Activated T-cell treated with anti-CD3 and anti-CD28 coated beads, Interleukin-2, amount 50 U/mL, for 4 hours (primary cell): ENCODE results near the gene TBX5. TPM values are rescaled to one million over a fixed set of nuclear protein-coding genes. Genes with fewer than 3 reads are reported as not detected.

Experiments used
- ATAC-seq, 2 donors: fragments of 200-7000 bp; cut with Tn5 transposase; one replicate each; pipeline ENCODE4 v1.10.0; 2021
- DNase-seq: peaks from one replicate; pipeline ENCODE4 v3.0.0-alpha.2; 2020
- H3K27me3 Mint-ChIP-seq: one replicate; pipeline ENCODE4 v1.8.0; 2021; ENCODE audit warnings: low read depth, mixed read lengths
- H3K36me3 Mint-ChIP-seq: one replicate; pipeline ENCODE4 v1.8.0; 2022; ENCODE audit warnings: mixed read lengths; ENCODE audit not compliant: insufficient read depth
- H3K4me1 Mint-ChIP-seq: one replicate; pipeline ENCODE4 v1.8.0; 2021; ENCODE audit warnings: low read depth, mixed read lengths
- H3K4me3 Mint-ChIP-seq: one replicate; pipeline ENCODE4 v1.8.0; 2021; ENCODE audit warnings: mild to moderate bottlenecking, moderate library complexity, mixed read lengths
- H3K9me3 Mint-ChIP-seq: one replicate; pipeline ENCODE4 v1.8.0; 2021; ENCODE audit warnings: mixed read lengths
- total RNA-seq, 3 donors: library from RNA; stranded (reverse); gene quantifications; one replicate each; pipeline ENCODE4 v1.2.1, GENCODE V29; 2021

The TBX5 gene
- total RNA-seq, 3 donors from 2014 or later: not detected

DNA sequence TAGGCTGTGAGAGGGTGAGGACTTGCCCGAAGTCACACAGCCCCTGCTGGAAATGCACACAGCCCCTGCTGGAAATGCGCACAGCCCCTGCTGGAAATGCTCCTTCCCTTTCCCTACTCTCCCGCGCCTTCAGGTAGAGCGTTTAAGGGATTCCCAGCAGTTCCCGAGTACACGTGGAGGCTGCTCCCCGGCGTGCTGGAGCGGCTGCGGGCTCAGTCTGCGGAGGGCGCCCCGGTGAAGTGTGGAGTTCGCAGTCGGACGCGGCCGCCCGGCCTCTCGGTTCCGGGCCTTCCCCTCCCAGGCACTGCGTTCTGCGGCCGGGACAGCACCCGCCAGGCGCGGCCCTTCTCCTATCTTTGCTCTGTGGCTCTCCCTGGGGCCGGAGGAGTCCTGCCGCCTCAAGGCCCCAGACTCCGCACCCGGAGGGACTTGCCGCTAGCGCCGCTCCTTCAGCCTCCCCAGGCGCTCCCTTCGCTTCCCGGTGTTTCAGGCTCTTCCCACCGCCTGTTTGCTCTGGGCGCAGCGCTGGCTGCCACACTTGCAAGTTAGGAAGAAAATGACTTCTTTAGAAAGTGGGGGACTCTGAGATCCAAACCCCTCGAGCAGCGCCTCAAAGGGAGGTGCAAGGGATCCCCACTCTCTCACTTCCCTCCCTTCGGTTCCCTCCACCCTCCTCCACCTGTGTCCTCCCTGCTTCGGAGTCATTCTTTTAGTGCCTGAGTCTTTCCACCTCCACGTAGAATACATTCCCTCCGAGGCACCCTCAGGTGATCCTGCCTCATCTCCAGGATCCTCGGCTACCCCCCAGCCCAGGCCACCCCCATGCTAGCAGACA is 8.3 kb upstream of the TBX5 start:
- peaks cover 77% of the 10 kb centered on the region for H3K27me3 Mint-ChIP-seq
- ATAC-seq (no peak), DNase-seq (no peak)
- no peaks in the 10 kb centered on the region for H3K36me3 Mint-ChIP-seq
- H3K4me3 Mint-ChIP-seq: no peak overlapping the region
- H3K4me1 Mint-ChIP-seq: peaks cover 6% of the 10 kb centered on the region
- H3K9me3 Mint-ChIP-seq: no peaks in the 10 kb centered on the region

DNA sequence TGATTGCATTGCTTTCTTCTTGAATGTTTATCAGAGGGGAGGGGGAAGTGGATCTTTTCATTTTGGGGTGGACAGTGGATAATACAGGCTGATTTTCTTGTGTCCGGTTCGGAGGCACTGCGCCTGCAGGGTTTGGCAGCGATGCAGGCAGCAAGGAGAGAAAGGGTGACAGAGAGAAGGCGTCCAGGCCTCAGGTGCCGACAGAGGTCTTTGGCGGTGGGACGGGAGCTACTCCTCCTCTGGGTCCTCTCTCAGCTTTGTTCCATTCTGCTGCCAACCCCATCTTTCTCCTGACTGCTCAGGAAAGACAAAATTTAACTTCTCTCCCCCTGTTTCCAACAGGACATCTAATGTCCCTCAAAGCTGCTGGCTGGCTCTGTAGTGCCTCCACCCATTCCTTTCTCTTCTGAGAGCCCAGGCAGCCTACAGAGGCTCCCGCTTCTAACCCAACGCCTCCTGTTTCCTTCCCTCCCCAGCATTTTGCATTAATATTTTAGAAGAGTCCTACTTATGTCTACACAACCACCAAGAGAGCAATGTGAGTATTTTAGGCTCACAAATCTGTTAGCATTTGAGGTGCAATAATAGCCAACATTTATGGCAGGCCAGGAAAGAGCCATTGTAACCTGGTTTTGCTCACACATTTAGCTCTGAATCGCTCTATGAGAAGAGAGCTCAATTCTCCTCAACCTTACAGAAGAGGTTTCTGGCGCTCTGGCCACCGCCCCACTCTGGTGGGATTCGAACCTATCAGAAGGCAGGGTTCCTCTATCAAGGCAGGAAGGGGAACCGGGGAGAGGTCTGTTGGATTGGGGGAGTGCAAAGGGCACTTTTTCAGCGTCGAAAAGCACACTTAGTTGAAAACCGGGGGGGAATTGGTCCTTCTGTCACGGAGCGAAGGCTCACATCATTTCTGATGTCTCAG is 7.1 kb upstream of the TBX5 start:
- Mint-ChIP-seq H3K36me3 (no peaks in the 10 kb centered on the region), H3K4me1 (peaks cover 7% of the 10 kb centered on the region), H3K4me3 (no peak overlapping the region), H3K27me3 (peaks cover 83% of the 10 kb centered on the region), H3K9me3 (no peaks in the 10 kb centered on the region)
- ATAC-seq (no peak), DNase-seq (no peak)

DNA sequence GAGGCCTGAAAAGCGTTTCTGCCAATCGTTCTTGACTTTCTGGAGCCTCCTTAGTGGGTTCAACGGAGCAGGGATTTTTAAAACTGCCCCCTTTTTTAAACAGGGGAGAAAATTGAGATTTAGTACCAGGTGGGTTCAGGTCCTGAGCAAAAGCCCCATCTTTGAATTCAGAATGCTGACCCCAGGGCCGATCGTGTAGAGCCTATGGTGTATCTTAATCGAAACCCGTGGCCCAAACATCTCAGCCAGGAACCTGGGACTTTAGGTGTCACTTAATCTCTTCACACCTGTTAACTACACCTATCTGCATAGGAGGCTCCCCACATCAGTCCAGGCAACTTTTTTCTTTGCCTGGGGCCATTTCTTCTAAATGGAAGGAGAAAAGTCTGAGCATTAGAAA is 6.4 kb upstream of the TBX5 start:
- Mint-ChIP-seq H3K36me3 (no peaks in the 10 kb centered on the region), H3K4me3 (no peak overlapping the region), H3K9me3 (no peaks in the 10 kb centered on the region), H3K27me3 (peaks cover 88% of the 10 kb centered on the region), H3K4me1 (peaks cover 7% of the 10 kb centered on the region)
- no peak for ATAC-seq
- DNase-seq: no peak

DNA sequence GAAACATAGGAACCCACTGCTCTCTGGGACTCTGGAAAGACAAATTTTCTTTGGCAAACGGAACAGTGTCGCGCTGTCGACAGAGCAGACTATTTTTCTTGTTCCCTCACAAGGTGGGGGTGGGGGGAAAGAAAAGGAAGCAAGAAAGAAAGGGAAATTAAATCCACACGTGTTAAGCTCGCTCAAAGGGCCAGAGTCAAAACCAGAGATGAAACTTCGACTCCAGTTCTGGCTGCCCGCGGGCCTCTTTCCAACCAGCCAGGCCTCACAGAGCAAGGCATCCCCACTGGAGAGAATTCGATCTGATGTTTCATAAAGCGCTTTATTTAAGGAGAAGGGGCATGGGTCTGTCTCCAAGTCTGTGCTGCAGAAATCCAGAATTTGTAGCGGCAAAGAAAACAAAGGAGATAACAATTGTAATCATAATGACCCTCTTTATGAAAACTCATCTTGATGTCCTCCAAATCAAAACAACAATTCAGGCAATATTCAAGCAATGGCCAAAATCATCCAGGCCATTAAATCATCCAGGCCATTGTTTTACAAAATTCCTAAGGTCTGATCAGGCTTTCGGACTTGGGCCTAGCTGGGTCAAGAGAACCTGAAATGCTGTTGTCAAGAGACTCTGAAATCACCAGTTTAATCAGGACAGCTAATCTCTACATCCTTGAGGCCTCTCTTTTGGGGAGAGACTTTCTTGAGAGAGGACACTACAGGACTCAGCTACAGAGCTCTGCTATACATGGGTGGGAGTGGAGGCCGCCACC is 5.3 kb upstream of the TBX5 start:
- Mint-ChIP-seq H3K27me3 (peaks cover 90% of the 10 kb centered on the region), H3K4me3 (no peak overlapping the region), H3K9me3 (no peaks in the 10 kb centered on the region), H3K36me3 (no peaks in the 10 kb centered on the region), H3K4me1 (peaks cover 7% of the 10 kb centered on the region)
- ATAC-seq (no peak), DNase-seq (no peak)

DNA sequence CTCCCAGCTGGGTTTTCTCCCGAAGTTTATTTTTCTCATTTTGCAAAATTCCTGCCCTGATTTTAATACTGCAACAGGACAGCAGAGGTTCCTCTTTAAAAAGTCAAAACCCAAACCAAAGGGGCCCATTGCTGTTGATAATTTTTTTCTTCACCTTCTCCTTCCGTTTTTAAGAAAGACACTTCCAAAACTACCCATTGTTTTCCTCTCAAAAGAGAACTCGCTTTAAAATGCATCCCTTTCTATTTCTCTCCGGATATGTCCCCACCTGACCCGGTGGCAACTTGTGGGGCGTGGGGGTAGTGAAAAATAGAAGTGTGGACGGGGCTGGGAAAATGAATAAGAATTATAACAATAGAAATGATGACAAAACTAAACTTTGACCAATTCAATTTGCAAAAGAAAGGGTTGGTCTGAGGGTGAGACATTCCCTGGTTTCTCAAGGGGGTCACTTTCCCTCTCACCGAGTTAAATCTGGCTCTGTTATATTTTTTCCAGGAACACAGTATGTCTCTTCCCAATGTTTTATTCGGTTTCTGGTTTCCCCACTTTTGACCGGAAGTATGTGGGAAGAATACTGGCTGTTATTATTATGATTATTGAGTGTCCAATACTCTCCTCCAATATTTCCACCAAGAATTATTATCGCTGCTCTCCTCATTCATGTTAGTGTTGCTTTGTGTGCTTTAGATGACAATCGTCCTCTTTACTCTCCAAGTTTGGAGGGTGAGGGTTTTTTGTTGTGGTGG is 4.1 kb upstream of the TBX5 start:
- Mint-ChIP-seq H3K36me3 (no peaks in the 10 kb centered on the region), H3K27me3 (peaks cover 90% of the 10 kb centered on the region), H3K9me3 (no peaks in the 10 kb centered on the region), H3K4me3 (no peak overlapping the region), H3K4me1 (peaks cover 7% of the 10 kb centered on the region)
- DNase-seq (no peak), ATAC-seq (no peak)

DNA sequence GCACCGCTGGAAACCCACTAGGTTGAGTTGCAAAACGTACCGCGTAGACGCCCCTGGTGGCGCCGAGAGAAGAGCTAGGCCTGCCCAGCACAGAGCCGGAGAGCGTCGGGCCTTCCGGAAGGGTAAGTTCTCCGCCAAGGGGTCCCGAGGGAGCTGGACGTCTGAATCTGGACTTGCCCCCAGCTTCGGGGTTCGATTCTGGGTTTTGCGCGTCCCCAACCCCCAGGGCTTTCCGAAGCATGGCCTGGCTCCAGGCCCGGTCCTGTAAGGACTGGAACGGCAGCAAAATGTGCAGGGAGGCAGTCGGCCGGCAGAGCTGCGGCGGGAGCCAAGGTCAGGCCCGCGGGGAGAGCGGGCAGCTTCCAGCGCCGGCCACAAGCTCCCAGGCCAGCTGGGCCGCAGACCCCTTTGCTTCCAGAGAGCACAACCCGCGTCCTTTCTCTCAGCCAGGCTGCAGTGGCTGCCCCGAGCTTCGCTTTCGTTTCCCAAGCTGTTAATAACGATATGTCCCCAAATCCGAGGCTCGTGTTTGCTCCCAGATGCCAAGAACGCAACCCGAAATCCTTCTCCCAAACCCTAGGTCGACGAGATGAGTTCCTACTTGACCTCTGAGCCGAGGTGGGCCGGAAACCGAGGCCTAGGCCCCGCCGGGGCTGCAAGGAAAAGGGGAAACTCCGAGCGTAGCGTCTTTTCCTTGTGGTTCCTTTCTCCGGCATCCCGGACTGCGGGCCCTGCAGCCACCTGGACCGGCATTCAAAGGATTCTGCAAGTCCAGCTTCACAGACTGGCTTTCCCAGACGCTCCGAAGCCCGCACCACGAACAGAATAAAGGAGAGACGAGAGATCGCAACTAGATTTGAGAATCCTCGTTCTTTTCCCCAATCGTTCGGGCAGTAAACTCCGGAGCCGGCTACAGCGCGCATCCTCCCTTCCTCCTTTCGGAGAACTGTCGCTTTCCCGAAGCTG is 3.2 kb upstream of the TBX5 start:
- H3K4me3 Mint-ChIP-seq: no peak overlapping the region

DNA sequence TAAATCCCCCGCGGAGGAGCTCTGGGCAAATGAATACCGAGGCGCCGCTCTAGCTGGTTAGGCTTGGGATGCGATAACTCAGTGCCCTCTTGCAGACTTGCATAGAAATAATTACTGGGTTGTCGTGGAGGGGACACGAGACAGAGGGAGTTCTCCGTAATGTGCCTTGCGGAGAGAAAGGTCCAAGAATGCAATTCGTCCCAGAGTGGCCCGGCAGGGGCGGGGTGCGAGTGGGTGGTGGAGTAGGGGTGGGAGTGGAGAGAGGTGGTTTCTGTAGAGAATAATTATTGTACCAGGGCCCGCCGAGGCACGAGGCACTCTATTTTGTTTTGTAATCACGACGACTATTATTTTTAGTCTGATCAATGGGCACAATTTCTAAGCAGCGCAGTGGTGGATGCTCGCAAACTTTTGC is 2.5 kb upstream of the TBX5 start:
- ATAC-seq (no peak), DNase-seq (no peak)
- Mint-ChIP-seq H3K36me3 (no peaks in the 10 kb centered on the region), H3K4me1 (peaks cover 7% of the 10 kb centered on the region), H3K4me3 (no peak overlapping the region), H3K27me3 (peaks cover 95% of the 10 kb centered on the region), H3K9me3 (no peaks in the 10 kb centered on the region)

More for the DNA sequence above, 3.2 kb upstream of the TBX5 start:
- Mint-ChIP-seq H3K9me3 (no peaks in the 10 kb centered on the region), H3K4me1 (peaks cover 7% of the 10 kb centered on the region), H3K27me3 (peaks cover 90% of the 10 kb centered on the region), H3K36me3 (no peaks in the 10 kb centered on the region)
- ATAC-seq (peak in 1 of 2 donors; percentile 16), DNase-seq (no peak)

DNA sequence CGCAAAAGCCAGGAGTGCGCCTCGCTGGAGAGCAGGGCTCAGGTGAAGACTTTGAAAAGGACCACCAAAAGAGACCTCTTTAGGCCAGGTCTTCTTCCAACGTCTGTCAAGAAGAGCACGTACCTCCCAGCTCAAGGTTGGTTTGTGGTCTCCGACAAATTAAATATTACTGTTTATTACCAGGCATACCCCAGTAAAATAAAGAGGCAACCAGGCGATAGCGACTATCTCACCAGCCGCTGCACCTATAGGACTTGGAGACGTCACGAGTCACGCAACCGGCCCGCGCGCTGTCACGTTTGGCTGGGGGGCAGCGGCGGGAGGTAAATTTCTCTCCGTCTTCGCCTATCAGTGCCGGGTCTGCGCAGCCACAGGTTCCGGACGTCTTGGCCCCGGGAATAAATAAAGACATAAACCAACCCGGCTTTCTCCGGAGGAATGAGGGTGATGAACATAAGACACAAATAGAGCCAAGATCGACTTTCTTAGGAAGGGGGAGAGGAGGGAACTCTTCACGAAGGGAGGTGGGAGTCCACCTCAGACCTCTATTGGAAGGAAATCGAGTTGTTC is 2.0 kb upstream of the TBX5 start:
- ATAC-seq: no peak
- Mint-ChIP-seq H3K4me3 (no peak overlapping the region), H3K36me3 (no peaks in the 10 kb centered on the region), H3K4me1 (peaks cover 7% of the 10 kb centered on the region), H3K9me3 (no peaks in the 10 kb centered on the region), H3K27me3 (peaks cover 94% of the 10 kb centered on the region)
- no peak for DNase-seq

DNA sequence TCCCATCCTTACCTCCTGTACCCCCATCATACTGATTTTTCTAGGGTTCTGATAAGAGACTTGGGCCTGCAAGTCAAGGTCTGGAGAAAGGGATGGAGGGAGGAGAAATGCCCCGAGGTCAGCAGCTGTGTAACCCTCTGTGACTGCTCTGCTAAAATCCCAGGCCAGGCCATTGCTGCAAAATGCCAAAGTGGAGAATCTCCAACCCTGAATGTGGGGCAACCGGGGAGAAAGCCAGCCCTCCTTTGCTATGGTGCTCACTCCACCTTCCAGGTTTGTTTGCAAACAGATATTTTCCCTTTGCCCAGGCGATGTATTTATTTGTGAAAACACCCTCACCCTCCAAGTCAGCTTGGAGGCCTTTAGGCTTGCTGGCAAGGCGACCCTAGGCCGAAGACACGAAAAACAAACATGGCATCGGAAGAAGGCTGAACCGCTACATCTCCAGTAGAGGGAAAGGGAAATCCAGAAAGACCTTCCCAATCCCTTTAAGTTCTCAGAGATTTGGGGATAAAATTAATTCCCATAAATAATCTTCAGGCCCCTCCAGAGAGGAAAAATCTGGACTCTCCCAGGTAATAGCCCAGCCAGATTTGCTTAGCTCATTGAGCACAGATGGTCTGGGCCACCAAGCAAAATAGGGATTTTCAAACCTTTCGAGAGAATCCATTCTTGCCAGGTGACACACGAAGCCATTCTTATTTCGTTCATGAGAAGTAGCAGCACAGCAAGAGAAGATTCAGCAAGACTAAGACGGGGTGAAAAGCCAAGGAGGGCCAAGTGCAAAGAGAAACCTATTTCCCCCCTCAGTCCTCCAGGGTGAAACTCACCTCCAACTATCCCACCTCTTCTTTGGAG is 1.3 kb upstream of the TBX5 start:
- DNase-seq (no peak), ATAC-seq (no peak)
- Mint-ChIP-seq H3K9me3 (no peaks in the 10 kb centered on the region), H3K4me1 (peaks cover 7% of the 10 kb centered on the region), H3K36me3 (no peaks in the 10 kb centered on the region), H3K4me3 (no peak overlapping the region), H3K27me3 (peaks cover 93% of the 10 kb centered on the region)

DNA sequence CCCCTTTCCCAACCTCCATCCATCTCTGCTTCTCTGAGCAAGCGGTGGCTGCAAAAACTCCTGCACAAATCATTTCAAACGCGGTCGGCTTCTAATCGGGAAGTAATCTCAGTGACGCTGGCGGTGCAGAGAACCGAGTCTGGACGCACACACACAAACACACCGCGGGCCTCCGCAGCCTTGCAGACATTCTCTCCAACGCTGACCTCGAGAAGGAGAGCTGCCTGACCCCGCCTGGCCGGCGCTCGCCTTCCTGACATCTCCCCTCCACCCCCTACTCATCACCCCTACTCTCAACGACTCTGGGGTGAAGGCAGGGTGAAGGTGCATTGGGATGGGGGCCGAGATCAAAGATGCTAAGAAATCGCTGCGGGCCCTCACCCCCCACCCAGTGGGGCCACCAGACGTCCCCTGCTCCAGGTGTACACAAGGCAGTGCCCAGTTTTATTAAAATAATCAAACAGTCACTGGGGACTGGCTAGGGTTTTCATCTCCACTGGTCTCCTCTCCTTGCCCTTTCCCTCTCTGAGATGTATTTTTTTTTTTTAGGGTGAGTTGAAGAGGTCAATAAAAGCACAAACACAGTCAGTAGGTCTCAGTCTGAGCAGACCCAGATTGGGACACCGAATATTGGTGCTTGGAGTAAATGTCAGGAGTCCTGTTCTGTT is 506 bp upstream of the TBX5 start:
- H3K4me1 Mint-ChIP-seq: peaks cover 7% of the 10 kb centered on the region
- no peaks in the 10 kb centered on the region for H3K36me3 Mint-ChIP-seq
- peaks cover 93% of the 10 kb centered on the region for H3K27me3 Mint-ChIP-seq
- no peak overlapping the region for H3K4me3 Mint-ChIP-seq
- DNase-seq (no peak), ATAC-seq (no peak)
- H3K9me3 Mint-ChIP-seq: no peaks in the 10 kb centered on the region

DNA sequence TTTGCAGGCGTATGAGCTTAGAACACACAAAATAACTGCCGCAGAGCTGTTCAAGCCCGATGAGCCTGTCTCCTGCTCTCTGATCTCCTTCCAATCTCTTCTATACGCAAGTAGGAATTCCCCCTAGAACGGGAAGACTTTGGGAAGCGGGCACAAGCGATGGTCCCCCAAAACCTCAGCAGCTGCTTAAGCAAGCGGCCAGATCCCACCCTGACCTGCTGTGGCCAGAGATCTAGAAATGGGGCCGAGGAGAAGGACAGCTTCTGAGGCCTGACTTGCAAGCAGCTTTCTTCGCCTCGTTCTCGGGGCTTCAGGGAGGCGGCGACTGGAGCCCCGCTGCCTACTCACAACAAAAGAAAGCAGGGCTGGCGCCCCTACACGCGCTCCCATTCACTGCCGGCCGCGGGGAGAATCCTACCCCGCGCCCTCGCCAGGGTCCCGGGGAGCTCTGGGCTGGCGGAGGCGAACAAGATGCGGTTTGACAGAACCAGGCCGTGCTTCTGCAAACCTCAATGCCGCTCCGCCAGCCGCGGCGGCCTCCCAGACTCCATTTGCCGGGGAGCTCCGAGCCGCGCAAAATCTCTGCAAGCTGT is 922 bp downstream of the TBX5 start:
- Mint-ChIP-seq H3K27me3 (peaks cover 89% of the 10 kb centered on the region), H3K4me3 (no peak overlapping the region), H3K36me3 (no peaks in the 10 kb centered on the region), H3K4me1 (peaks cover 3% of the 10 kb centered on the region), H3K9me3 (no peaks in the 10 kb centered on the region)
- DNase-seq (no peak), ATAC-seq (no peak)
